Subcutaneous adipose tissue (tissue), 4 donors: ENCODE measurements around the gene LGALS9. TPM values are rescaled to one million over a fixed set of nuclear protein-coding genes. Genes with fewer than 3 reads are reported as not detected.

Source experiments
- total RNA-seq, 4 donors: library from RNA; depleted of rRNA; stranded (reverse); fragments of >200 nt; gene quantifications; one replicate each; pipeline ENCODE4 v1.1.0, GENCODE V29; 2016
- TF ChIP-seq, protein P1 (sequence below): fragments of 450-650 bp; IDR thresholded peaks from one replicate; pipeline ENCODE4 v1.5.1; 2016; ENCODE audit warnings: low read depth, mild to moderate bottlenecking, control low read depth, antibody characterized with exemption, moderate library complexity

LGALS9 gene
- total RNA-seq, 4 donors from 2014 or later, result 32.6 to 174 (median 57.1) TPM

DNA sequence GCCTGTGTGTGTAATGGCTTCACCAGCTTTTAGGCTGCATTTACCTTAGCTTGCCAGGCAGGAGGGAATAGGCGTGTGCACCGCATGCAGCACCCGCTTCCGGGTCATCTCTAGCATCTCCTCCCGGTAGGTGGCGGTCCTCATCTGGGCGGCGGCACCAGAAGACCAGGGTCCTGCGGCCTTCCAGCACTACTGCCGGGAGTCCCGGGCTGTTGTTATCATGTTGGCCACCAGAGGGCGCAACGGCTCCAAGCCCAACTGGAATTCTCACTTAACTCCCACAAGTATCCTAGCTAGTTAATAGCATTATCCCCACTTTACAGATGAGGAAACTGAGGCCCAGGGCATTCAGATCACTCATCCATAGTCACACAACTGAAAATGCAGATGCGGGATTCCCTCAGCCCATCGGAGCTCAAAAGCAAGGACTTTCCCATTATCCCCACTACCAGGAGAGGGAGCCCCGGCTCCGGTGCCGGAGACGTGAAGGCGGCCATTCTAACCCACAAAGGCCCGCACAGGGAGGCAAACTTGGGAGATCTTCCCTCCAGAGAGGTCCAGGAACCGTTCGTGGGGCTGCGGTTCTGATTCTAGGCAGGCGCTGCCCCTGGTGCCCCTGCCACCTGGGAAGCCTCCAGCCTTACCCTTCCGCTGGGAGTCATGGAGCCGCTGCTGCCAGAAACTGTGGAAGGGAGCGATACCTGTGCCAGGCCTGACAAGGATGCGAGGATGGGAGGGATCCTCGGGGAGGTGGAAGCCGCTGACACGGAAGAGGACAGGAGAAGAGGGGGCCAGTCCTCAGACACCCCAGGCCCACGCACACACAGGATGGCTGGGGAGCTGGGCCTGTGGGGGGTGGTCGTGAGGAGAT, 23.9 kb downstream of the LGALS9 start:
- TF ChIP-seq, protein P1, sequence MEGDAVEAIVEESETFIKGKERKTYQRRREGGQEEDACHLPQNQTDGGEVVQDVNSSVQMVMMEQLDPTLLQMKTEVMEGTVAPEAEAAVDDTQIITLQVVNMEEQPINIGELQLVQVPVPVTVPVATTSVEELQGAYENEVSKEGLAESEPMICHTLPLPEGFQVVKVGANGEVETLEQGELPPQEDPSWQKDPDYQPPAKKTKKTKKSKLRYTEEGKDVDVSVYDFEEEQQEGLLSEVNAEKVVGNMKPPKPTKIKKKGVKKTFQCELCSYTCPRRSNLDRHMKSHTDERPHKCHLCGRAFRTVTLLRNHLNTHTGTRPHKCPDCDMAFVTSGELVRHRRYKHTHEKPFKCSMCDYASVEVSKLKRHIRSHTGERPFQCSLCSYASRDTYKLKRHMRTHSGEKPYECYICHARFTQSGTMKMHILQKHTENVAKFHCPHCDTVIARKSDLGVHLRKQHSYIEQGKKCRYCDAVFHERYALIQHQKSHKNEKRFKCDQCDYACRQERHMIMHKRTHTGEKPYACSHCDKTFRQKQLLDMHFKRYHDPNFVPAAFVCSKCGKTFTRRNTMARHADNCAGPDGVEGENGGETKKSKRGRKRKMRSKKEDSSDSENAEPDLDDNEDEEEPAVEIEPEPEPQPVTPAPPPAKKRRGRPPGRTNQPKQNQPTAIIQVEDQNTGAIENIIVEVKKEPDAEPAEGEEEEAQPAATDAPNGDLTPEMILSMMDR, result no peak

DNA sequence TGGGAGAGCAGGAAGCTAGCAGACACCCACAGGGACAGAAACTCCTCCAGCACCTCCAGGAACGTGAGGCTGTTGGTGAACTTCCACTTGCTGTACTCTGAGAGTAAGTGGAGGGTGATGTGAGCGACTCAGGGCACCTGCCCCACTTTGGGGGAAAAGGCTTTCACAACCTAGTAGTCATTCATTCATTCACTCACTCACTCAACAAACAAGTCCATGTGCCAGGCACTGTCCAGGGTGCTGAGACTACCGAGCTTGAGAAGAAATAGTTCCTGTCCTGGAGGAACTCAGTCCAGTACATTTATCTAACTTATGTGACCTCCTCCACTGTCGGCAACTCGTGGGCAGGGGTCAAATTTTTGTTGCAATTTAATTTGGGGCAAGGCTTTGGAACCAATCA, 26.6 kb downstream of the LGALS9 start:
- TF ChIP-seq, protein P1, result no peak

DNA sequence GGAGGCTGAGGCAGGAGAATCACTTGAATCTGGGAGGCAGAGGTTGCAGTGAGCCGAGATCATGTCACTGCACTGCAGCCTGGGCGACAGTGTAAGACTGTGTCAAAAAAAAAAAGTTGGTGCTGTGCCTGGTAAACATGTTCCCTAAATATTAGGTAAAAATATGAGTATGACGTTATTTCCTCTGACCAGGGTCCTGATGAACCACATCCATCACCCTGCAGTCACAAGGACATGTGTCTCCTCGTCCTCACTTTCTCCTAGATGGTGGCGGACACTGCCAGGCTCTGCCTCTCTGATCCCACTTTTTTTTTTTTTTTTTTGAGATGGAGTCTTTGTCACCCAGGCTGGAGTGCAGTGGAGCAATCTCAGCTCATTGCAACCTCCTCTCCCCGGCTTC, 28.7 kb downstream of the LGALS9 start:
- TF ChIP-seq, protein P1, result no peak

DNA sequence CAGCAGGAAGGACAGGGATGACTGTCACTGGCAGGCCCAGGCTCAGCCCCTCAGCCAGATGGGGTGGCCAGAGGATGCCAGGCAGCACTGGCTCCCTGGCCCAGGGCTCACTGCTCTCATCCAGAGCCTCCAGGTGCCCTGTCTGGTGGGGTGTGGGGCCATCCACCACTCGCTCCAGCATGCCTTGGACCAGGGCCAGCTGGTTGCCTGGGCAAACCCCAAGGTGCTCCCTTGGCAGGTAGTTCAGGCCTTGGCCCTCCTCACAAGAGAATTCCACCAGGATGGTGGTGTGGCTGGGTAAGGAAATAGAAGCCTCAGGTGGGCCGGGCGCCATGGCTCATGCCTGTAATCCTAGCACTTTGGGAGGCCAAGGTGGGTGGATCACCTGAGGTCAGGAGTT, 29.4 kb downstream of the LGALS9 start:
- TF ChIP-seq, protein P1, result no peak

DNA sequence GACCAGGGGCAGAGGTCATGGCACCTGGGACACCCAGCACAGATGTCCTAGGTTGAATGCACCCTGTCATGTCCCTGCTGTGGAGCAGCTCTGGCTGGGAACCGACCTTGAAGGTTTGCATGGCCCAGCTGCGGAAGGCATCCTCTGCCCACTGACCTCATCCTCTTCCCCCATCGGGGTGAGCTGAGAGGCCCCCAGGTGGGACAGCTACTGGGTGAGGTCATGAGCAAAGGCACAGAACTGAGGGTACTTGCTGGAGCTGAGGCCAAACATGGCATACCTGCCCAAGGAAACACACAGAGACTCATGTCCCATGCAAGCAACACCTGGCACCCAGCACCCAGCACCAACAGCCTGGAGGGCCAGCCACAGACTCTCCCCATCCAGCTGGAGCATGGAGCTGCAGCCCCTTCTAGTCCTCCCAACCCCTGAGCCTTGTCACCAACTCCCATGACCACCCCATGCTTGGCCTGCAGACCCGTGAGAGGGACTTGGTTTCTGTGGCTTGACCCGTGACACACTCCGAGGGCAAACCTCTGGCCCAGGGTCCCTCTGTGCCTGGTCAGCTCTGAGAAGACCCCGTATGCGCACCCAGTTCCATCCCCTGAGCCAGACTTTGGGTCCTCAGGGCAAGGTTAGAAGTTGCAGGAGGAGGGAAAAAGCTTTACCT, 33.1 kb downstream of the LGALS9 start:
- TF ChIP-seq, protein P1, result no peak

DNA sequence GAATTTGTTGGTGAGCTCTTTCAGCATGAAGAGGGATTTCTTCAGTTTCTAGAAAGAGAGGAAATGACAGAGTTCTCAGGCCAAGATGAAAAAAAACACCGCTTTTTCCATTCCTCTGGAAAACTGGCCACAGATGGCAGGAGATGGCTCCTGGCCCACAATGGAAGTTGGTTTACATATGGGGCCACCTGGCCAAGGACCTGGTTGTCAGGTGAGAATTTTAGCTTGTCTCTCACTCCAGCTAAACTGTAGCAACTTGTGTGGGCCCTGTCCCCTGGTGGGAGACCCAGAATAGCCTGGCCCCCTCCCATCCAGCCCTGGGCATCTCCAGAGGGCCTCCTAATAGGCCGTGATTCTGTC, 33.6 kb downstream of the LGALS9 start:
- TF ChIP-seq, protein P1, result no peak

DNA sequence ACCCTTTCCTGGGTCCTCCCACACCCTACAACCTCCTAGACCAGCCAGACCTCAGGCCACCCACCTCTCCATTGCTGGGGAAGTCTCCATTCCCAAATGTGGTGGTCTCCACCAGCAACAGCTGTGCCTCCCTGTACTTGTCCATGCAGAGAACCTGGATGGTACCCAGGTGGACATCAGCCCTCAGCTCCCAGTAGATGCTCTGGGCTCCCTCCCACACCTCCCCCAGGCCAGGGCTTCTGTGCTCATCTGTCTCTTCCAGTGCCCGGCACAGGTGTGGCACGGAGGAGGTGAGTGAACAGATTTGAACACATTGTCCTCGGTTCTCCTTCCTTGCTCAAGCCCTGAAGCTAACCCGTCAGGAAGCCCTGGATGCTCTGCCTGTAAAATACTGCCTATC, 34.6 kb downstream of the LGALS9 start:
- TF ChIP-seq, protein P1, result no peak
